H1 (cell line): ENCODE measurements around the gene TRMT61A. TPM values are rescaled to one million over a fixed set of nuclear protein-coding genes. Genes with fewer than 3 reads are reported as not detected.

ENCODE experiments used
- BCL11A ChIP-seq, 2 experiments: IDR thresholded peaks; one replicate each; pipeline ENCODE4 v1.6.1; 2011; ENCODE audit warnings: low read depth in 2 of 2, low read length in 2 of 2, mild to moderate bottlenecking in 2 of 2
- CHD2 ChIP-seq: IDR thresholded peaks from 2 replicates; pipeline ENCODE4 v1.6.1; 2012; ENCODE audit warnings: low read length, improper control_type of control experiment
- FOSL1 ChIP-seq: IDR thresholded peaks from 2 replicates; pipeline ENCODE4 v1.6.1; 2011; ENCODE audit warnings: mild to moderate bottlenecking, low read depth, low read length, moderate library complexity; ENCODE audit not compliant: insufficient read depth
- GABPA ChIP-seq: IDR thresholded peaks from 2 replicates; pipeline ENCODE4 v1.6.1; 2011; ENCODE audit warnings: mild to moderate bottlenecking, low read length, moderate library complexity, borderline replicate concordance; ENCODE audit not compliant: insufficient read depth
- KDM4A ChIP-seq: IDR thresholded peaks from one replicate; pipeline ENCODE4 v1.7.1; 2012; ENCODE audit warnings: low read depth, mild to moderate bottlenecking, moderate library complexity, low read length, inconsistent platforms; ENCODE audit not compliant: severe bottlenecking
- SAP30 ChIP-seq: fragments of 300-600 bp; sonication (generic); IDR thresholded peaks from 2 replicates; pipeline ENCODE4 v1.7.1; 2012; ENCODE audit warnings: low read length, moderate library complexity, mild to moderate bottlenecking, inconsistent platforms; ENCODE audit not compliant: insufficient read depth, insufficient replicate concordance
- SIX5 ChIP-seq: IDR thresholded peaks from 2 replicates; pipeline ENCODE4 v1.6.1; 2011; ENCODE audit warnings: mild to moderate bottlenecking, low read depth, low read length
- polyA plus RNA-seq, 7 experiments: library from polyadenylated mRNA; depleted of rRNA in 3 of 7; stranded (reverse) in 5 of 7; unstranded in 2 of 7; fragments of >200 nt in 5 of 7; fragments of 200-250 nt in 2 of 7; gene quantifications; 1 replicate in 5 of 7; 2 replicates in 1 of 7; 4 replicates in 1 of 7; pipeline versions ENCODE4 v1.2.1 to v1.2.3, GENCODE V29; 2011 to 2013; ENCODE audit warnings: missing spikeins in 2 of 7, mixed read lengths in 2 of 7
- total RNA-seq: library from RNA; stranded (reverse); fragmentation: NEBNext Ultra II Directional; extraction: Animal tissue kit (Norgen Biotek cat#: 25700); gene quantifications from 2 replicates; pipeline ENCODE4 v1.2.1, GENCODE V29; 2021
- TF ChIP-seq, protein P1 (sequence below): IDR thresholded peaks from 2 replicates; pipeline ENCODE4 v1.6.1; 2012; ENCODE audit warnings: low read length, inconsistent platforms

The TRMT61A gene
- total and polyA plus RNA-seq, 2 of the 8 experiments (the other 6 are each of a cell fraction or from before 2014, with no cell fraction given) = 15.8 to 19.0 TPM

DNA sequence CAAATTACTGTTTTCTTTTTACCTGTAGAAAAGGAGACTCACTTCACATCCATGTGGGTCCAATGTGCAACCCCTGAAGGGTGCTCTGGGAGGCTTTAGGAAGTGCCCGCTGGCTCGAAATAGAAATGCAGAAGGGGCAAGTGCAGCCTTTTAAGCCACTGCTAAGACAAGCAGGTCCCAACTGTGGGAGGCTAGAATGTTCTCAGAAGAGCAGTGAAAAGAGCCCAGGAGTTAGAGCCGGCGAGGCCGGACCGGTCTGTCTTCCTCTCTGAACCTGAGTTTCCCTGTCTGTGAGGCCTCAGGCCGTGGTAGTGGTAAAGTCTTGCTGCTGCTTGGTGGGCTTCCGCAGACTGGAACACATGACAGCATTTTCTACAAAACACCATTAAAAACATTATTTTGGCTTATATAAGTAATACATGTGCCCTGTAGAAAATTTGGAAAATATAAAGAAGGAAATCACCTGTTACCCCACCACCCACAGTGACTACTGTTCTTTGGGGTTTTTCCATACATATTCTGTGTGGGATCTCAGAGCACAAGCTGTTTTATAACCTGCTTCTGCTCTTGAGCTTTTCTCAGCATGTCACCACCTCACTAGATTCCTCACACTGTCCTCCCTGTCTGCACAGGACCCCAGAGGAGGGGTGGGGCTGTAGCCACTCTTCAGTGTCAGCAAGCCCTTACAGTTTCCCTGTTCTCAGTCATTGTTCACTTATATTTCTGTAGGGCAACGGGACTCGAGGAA is 12.4 kb upstream of the TRMT61A start (continued):
- TF ChIP-seq FOSL1 = no peak
- TF ChIP-seq, protein P1, sequence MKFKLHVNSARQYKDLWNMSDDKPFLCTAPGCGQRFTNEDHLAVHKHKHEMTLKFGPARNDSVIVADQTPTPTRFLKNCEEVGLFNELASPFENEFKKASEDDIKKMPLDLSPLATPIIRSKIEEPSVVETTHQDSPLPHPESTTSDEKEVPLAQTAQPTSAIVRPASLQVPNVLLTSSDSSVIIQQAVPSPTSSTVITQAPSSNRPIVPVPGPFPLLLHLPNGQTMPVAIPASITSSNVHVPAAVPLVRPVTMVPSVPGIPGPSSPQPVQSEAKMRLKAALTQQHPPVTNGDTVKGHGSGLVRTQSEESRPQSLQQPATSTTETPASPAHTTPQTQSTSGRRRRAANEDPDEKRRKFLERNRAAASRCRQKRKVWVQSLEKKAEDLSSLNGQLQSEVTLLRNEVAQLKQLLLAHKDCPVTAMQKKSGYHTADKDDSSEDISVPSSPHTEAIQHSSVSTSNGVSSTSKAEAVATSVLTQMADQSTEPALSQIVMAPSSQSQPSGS = no peak
- no peak for TF ChIP-seq GABPA
- TF ChIP-seq KDM4A = no peak
- TF ChIP-seq SIX5 = no peak
- TF ChIP-seq CHD2 = no peak
- no peak for TF ChIP-seq SAP30
- no peak for TF ChIP-seq BCL11A (IDR thresholded peaks at IDR 0.05; ENCODE audit: low read depth in 2 of 2, low read length in 2 of 2)
